Panc1 (cell line): Measurements from ENCODE around the gene FTSJ3. TPM values are rescaled to one million over a fixed set of nuclear protein-coding genes. Genes with fewer than 3 reads are reported as not detected.

Source experiments
- ATAC-seq: fragments of 200-7000 bp; cut with Tn5 transposase; 2 replicates; pipeline ENCODE4 v1.9.1; 2020; ENCODE audit warnings: mild to moderate bottlenecking, moderate library complexity
- BruUV-seq: library from RNA; stranded (reverse); fragments of 400-500 nt; replicated peaks from 2 replicates; lab custom pipeline; 2021; lab: Mats Ljungman, UMichigan
- CTCF ChIA-PET: fragments of 300-600 bp; sonication (Branson Sonifier 250); formaldehyde crosslinking; loops from one replicate; lab custom pipeline; 2022; ENCODE audit warnings: antibody characterized with exemption; lab: Charles Lee
- POLR2A ChIA-PET: fragments of 300-600 bp; sonication (Branson Sonifier 250); formaldehyde crosslinking; loops from one replicate; lab custom pipeline; 2022; ENCODE audit warnings: antibody characterized with exemption; lab: Charles Lee
- DNase-seq: peaks from one replicate; pipeline ENCODE4 v3.0.0-alpha.2; 2010; ENCODE audit warnings: low read depth, low spot score
- H3K27ac ChIP-seq: 2 replicates; pipeline ENCODE4 v1.5.1; 2011; ENCODE audit warnings: mild to moderate bottlenecking, low read length, inconsistent platforms
- H3K27me3 ChIP-seq: fragments of 200-500 bp; sonication (Bioruptor generic); 2 replicates; pipeline ENCODE4 v1.6.0; 2014; ENCODE audit warnings: low read length, inconsistent platforms; ENCODE audit not compliant: control insufficient read depth, insufficient read depth
- H3K36me3 ChIP-seq: fragments of 200-500 bp; sonication (Bioruptor generic); 2 replicates; pipeline ENCODE4 v1.5.1; 2014; ENCODE audit warnings: inconsistent platforms, mild to moderate bottlenecking, low read length, moderate library complexity; ENCODE audit not compliant: control insufficient read depth, insufficient read depth
- H3K4me1 ChIP-seq: 2 replicates; pipeline ENCODE4 v1.5.1; 2011; ENCODE audit warnings: inconsistent platforms, mild to moderate bottlenecking, low read length, moderate library complexity; ENCODE audit not compliant: control insufficient read depth, insufficient read depth
- H3K4me3 ChIP-seq, 2 experiments: 2 replicates each; pipeline ENCODE4 v1.5.1; 2011 to 2012; ENCODE audit warnings: low read depth in 2 of 2, low read length in 2 of 2, mild to moderate bottlenecking in 2 of 2, inconsistent platforms in 1 of 2, moderate library complexity in 1 of 2
- H3K9me3 ChIP-seq: fragments of 200-500 bp; sonication (Bioruptor generic); 2 replicates; pipeline ENCODE4 v1.5.1; 2014; ENCODE audit warnings: low read depth, mild to moderate bottlenecking, inconsistent platforms, low read length, moderate library complexity; ENCODE audit not compliant: control insufficient read depth, insufficient read depth
- POLR2AphosphoS5 ChIP-seq: IDR thresholded peaks from 2 replicates; pipeline ENCODE4 v1.6.1; 2012; ENCODE audit warnings: mild to moderate bottlenecking, low read depth, low read length, moderate library complexity
- SIN3A ChIP-seq: IDR thresholded peaks from 2 replicates; pipeline ENCODE4 v1.6.1; 2012; ENCODE audit warnings: low read depth, mild to moderate bottlenecking, low read length, moderate library complexity, borderline replicate concordance; ENCODE audit not compliant: insufficient read depth
- TCF7L2 ChIP-seq: IDR thresholded peaks from 2 replicates; pipeline ENCODE4 v1.6.1; 2011; ENCODE audit warnings: mild to moderate bottlenecking, low read depth, low read length, inconsistent platforms
- in situ Hi-C: cut with HindIII; loops from 2 replicates; pipeline ENCODE4 v1.10.0; 2016; ENCODE audit warnings: low sequenced_read_pairs, low pct_unique_long_range_greater_than_20kb
- intact Hi-C: fragments of 100-400 bp; cut with micrococcal nuclease; formaldehyde crosslinking; loops from one replicate; pipeline ENCODE4 v1.10.0; 2022; ENCODE audit not compliant: unreplicated experiment
- total RNA-seq: library from RNA; stranded (reverse); gene quantifications from one replicate; pipeline ENCODE4 v1.2.1, GENCODE V29; 2021; ENCODE audit not compliant: unreplicated experiment
- TF ChIP-seq, protein P1 (sequence below), 2 experiments: IDR thresholded peaks; 2 replicates each; pipeline ENCODE4 v1.6.1; 2011 to 2012; ENCODE audit warnings: low read depth in 2 of 2, control low read depth in 1 of 2, low read length in 1 of 2, mild to moderate bottlenecking in 1 of 2, moderate library complexity in 1 of 2; ENCODE audit not compliant: insufficient read depth in 1 of 2
- TF ChIP-seq, protein P2 (sequence below): fragments of 450-650 bp; IDR thresholded peaks from 2 replicates; pipeline ENCODE4 v1.5.1; 2017; ENCODE audit warnings: mild to moderate bottlenecking

FTSJ3 gene
- total RNA-seq, 1 experiment from 2014 or later = 41.3 TPM

DNA sequence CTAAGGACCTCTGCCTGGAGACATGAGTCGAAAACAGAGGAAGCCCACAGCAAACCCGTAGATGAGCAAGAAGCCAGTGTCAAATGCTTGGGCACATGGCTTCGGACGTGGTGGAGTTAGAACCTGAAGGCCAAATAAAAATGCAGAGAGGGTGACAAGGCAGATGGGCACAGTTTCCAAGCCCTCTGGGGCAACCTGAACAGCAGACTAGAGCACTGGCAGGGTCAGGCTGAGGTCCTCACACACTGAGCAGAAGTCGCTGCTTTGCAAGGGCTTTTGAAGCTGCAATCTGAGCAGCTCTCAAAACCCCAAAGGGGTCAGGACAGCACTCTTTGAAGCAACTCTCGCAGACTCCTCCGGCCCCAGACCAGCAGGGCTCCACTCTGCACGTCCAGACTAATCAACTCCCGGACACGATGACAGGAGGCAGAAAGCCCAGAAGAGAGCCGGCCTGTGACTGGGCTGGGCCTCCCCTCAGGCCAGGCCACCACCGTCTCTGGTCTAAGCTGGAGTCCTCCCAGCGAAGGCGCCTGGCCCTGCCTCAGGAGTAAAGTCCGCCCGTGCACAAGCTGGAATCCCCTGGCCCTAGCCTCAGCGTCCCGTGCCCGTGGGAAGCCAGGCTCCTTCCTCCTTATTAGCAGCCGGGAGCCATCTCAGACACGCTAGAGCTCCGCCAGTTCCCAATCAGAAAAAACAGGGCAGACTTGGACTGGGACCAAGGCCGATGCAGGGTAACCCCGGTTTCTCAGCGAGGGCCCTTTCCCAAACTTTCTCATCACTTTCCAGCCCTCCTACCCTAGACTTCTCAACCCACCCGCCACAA is 14.1 kb upstream of the FTSJ3 start:
- Histone ChIP-seq H3K9me3 (no peaks in the 10 kb centered on the region), H3K27ac (peak overlapping the region; percentile 72), H3K27me3 (no peaks in the 10 kb centered on the region), H3K36me3 (peaks cover 6% of the 10 kb centered on the region; the same call in 1 of the 2 replicates), H3K4me1 (peaks cover 31% of the 10 kb centered on the region), H3K4me3 (peak overlapping the region; percentile 78 to 82)
- no TSS peak for BruUV-seq
- peak; percentile 29 for ATAC-seq
- CTCF ChIA-PET = no interaction called here
- in situ Hi-C loops (no loop called here), intact Hi-C loops (no loop called here)
- POLR2A ChIA-PET = no interaction called here
- TF ChIP-seq SIN3A (no peak), POLR2AphosphoS5 (no peak)
- TF ChIP-seq, protein P1, sequence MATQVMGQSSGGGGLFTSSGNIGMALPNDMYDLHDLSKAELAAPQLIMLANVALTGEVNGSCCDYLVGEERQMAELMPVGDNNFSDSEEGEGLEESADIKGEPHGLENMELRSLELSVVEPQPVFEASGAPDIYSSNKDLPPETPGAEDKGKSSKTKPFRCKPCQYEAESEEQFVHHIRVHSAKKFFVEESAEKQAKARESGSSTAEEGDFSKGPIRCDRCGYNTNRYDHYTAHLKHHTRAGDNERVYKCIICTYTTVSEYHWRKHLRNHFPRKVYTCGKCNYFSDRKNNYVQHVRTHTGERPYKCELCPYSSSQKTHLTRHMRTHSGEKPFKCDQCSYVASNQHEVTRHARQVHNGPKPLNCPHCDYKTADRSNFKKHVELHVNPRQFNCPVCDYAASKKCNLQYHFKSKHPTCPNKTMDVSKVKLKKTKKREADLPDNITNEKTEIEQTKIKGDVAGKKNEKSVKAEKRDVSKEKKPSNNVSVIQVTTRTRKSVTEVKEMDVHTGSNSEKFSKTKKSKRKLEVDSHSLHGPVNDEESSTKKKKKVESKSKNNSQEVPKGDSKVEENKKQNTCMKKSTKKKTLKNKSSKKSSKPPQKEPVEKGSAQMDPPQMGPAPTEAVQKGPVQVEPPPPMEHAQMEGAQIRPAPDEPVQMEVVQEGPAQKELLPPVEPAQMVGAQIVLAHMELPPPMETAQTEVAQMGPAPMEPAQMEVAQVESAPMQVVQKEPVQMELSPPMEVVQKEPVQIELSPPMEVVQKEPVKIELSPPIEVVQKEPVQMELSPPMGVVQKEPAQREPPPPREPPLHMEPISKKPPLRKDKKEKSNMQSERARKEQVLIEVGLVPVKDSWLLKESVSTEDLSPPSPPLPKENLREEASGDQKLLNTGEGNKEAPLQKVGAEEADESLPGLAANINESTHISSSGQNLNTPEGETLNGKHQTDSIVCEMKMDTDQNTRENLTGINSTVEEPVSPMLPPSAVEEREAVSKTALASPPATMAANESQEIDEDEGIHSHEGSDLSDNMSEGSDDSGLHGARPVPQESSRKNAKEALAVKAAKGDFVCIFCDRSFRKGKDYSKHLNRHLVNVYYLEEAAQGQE (IDR thresholded peaks at IDR 0.05; ENCODE audit: insufficient read depth in 1 of 2, low read depth in 2 of 2, low read length in 1 of 2) = no peak
- DNase-seq = no peak

DNA sequence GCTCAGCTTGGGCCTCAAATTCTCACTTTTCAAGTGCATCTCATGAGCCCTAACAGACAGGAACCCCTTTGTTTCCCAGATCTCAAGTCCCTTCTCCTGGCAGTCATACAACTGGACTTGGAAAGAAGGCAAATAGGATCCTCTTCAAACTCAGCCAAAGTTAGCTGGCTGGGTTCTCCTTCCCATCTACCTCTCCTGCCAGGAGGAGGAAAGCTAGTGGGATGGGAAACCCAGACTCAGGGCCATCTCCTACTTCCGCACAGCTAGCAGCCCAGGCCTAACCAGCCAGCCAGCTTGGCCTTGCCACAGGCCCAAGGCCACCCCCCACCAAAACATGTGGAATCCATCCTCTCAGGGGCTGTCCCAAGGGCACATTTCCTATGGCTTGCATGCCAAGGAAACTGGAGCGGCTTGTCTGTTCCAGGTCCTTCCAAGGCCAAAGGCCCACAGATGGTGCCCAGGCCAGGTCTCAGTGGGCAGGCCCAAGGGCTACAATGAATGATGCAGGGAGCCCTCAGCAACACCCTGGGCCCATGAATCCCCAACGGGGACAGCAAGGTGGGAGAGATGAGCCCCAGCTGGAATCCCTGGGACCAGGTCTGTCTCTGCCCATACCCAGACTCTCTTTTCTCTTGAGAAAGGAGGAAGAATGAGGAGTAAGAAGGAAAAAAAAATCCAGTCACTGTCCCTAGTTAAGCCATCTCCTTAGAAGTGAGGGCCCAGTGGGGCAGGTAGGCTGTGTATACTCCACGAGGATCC is 13.3 kb upstream of the FTSJ3 start:
- Histone ChIP-seq H3K36me3 (peaks cover 6% of the 10 kb centered on the region; the same call in 1 of the 2 replicates), H3K27ac (peak overlapping the region; percentile 72), H3K4me1 (peaks cover 31% of the 10 kb centered on the region), H3K4me3 (peak overlapping the region; percentile 78 to 82), H3K27me3 (no peaks in the 10 kb centered on the region), H3K9me3 (no peaks in the 10 kb centered on the region)
- ATAC-seq (no peak), DNase-seq (no peak)
- no TSS peak for BruUV-seq
- in situ Hi-C loops (no loop called here), intact Hi-C loops (no loop called here)
- ChIA-PET POLR2A (no interaction called here), CTCF (no interaction called here)
- TF ChIP-seq TCF7L2 = no peak
- TF ChIP-seq POLR2AphosphoS5 = no peak
- no peak for TF ChIP-seq SIN3A
- TF ChIP-seq, protein P1 (IDR thresholded peaks at IDR 0.05; ENCODE audit: insufficient read depth in 1 of 2, low read depth in 2 of 2, low read length in 1 of 2) = no peak
- TF ChIP-seq, protein P2, sequence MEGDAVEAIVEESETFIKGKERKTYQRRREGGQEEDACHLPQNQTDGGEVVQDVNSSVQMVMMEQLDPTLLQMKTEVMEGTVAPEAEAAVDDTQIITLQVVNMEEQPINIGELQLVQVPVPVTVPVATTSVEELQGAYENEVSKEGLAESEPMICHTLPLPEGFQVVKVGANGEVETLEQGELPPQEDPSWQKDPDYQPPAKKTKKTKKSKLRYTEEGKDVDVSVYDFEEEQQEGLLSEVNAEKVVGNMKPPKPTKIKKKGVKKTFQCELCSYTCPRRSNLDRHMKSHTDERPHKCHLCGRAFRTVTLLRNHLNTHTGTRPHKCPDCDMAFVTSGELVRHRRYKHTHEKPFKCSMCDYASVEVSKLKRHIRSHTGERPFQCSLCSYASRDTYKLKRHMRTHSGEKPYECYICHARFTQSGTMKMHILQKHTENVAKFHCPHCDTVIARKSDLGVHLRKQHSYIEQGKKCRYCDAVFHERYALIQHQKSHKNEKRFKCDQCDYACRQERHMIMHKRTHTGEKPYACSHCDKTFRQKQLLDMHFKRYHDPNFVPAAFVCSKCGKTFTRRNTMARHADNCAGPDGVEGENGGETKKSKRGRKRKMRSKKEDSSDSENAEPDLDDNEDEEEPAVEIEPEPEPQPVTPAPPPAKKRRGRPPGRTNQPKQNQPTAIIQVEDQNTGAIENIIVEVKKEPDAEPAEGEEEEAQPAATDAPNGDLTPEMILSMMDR = no peak
